HG03439 (cell line): ENCODE measurements around the gene TAX1BP1.
"Not testable (repeated sequence)": the region's sequence is repeated elsewhere in the genome, so short reads cannot be mapped to it uniquely, and the experiment has no call there.

Experiments
- ATAC-seq: cut with Tn5 transposase; IDR thresholded peaks from one replicate; pipeline ENCODE4 v1.9.1; 2021; ENCODE audit warnings: mild to moderate bottlenecking, moderate library complexity; ENCODE audit not compliant: unreplicated experiment

TAX1BP1 gene

GRCh38 chr7:27840760-27841364 is 100.9 kb downstream of the TAX1BP1 start:
- ATAC-seq, result no peak

- no peak for ATAC-seq
Measured at GRCh38 chr7:27842094-27842692, 102.2 kb downstream of the TAX1BP1 start.

- no peak for ATAC-seq
Measured at GRCh38 chr7:27842851-27843250, 102.9 kb downstream of the TAX1BP1 start.

GRCh38 chr7:27843584-27844305 is 103.8 kb downstream of the TAX1BP1 start:
- ATAC-seq, result no peak

- ATAC-seq, result no peak
Measured at GRCh38 chr7:27846388-27846787, 106.4 kb downstream of the TAX1BP1 start.

GRCh38 chr7:27850531-27850930 is 110.6 kb downstream of the TAX1BP1 start:
- no peak for ATAC-seq

- ATAC-seq, result not testable (repeated sequence)
Measured at GRCh38 chr7:27856703-27857485, 116.9 kb downstream of the TAX1BP1 start.

GRCh38 chr7:27860800-27861199 is 120.8 kb downstream of the TAX1BP1 start:
- no peak for ATAC-seq

- ATAC-seq, result no peak
Measured at GRCh38 chr7:27861747-27862146, 121.8 kb downstream of the TAX1BP1 start.

- no peak for ATAC-seq
Measured at GRCh38 chr7:27863880-27864279, 123.9 kb downstream of the TAX1BP1 start.

GRCh38 chr7:27866256-27866655 is 126.3 kb downstream of the TAX1BP1 start:
- no peak for ATAC-seq

GRCh38 chr7:27866828-27867672 is 127.1 kb downstream of the TAX1BP1 start:
- no peak for ATAC-seq

GRCh38 chr7:27868131-27868550 is 128.2 kb downstream of the TAX1BP1 start:
- ATAC-seq, result no peak

- no peak for ATAC-seq
Measured at GRCh38 chr7:27869056-27869455, 129.1 kb downstream of the TAX1BP1 start.

GRCh38 chr7:27870595-27870994 is 130.6 kb downstream of the TAX1BP1 start:
- ATAC-seq, result no peak

- no peak for ATAC-seq
Measured at GRCh38 chr7:27871086-27871485, 131.1 kb downstream of the TAX1BP1 start.

- no peak for ATAC-seq
Measured at GRCh38 chr7:27871866-27872265, 131.9 kb downstream of the TAX1BP1 start.

GRCh38 chr7:27872356-27873275 is 132.7 kb downstream of the TAX1BP1 start:
- ATAC-seq, result no peak
